Measurements from ENCODE around the gene CUBN.

CUBN gene

DNA sequence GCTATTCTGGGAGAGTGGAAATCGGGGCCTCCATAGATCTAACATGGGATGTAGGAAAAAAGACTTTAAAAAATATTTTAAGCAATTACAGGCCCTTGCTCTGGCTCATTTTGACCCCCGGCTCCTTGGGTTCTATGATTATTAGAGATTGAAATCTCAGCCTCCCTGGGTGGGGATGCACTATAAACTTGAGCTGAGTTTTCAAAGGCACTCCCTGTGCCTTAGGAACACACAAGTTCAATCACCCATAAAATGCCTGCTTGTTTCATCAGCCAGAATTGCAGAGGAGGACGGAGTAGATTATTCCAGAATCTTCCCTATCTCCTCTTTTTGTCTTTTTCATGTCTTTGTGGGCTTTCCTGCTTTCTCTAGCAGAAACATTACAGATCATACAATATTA lies 145.4 kb downstream of the CUBN start:
- no peak for DNase-seq

DNA sequence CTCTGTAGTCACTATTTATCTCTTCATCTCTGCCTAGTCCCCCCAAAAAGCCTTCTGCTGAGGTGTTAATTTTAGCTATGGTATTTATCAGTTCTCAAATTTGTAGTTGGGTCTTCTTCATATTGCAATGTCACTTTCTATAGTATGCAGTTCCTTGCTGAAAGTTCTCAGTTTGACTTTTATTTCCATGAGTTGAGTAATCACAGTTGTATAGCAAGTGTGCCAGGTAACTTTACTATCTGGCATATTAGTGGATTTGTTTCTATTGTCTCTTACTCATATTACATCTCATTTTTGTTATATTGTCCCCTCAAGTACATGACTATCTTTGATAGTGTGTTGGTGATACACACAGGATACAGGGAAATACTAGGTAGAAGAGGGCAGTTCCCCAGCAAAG lies 152.8 kb downstream of the CUBN start:
- no peak for DNase-seq

DNA sequence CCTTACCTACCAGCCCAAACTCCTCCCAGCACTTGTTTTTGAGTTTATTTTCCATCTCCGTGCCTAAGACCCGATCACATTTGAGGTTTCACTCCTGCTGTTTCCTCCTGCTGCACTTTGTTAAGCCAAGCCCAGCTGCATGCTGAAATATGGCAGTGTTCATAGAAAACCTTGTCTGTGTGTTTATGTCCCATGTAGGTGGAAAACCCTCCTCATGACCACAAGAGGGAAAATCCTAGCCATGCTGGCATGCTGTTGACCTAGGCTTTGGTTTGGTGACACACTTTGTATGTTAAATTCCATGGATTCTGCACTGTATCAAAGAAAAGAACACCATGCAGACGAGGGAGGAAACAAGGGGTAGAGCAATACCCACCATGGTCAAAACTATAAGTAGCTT lies 154.4 kb downstream of the CUBN start:
- no peak for DNase-seq

GRCh38 chr10:16968416-16969041 lies 161.1 kb downstream of the CUBN start:
- DNase-seq: no peak

DNA sequence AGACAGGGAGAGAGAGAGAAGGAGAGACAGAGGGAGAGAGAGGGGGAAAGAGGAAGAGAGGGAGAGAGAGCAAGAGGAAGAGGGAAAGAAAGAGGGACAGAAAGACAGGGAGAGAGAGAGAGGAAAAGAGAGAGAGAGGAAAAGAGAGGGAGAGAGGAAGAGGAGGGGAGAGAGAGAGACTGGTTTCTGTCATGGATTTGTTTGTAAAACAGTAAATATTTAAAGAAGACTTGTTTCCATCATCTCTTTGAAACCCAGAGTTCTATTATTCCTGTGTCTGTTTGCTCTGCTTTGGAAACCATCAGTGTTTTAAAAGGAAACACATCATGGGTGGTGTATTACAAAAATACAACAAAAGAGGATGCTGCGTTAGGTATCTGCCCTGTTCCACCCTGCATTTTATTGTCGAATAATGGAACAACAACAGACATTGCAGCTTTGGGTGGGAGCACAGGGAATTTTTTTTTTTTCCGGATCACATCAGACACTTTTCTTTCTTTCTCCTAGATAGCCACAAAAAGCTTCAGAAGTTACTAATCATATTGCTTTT lies 161.7 kb downstream of the CUBN start:
- no peak for DNase-seq

DNA sequence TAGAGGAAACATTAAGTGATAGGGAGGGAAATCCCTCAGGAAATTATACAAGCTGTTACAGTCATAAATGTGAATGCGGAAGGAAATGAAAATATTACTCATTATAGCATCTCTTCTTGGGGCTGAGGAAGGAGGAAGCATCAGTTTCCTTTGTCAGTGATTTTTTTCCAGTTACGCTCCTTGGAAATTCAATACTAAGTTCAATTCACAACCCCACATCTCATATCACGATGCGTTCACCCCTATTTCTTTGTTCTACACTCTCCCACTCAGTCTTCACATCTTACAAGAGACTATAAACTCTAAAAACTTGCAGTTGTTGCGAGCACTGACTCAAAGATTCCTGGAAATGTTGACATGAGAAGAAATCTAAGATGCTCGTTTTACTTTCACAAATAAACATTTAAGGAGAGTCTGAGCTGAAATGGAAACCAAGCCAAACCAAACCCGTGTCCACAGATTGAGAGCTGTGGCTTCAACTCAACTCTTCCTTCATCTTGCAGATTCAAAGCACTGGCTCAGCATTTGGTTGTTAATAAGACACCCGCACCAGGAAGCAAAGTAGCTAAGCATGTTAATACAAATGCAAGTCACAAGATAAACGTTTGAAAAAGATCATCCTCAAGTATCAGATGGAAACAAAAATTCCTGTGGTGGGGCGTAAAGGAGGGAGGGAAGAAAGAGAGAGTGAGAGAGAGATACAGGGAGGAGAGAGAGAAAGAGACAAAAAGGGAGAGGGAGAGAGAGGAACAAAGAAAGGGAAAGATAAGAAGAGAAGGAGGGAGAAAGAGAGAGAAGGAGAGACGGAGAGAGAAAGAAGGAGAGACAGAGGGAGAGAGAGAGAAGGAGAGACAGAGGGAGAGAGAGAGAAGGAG lies 162.4 kb downstream of the CUBN start:
- no peak for DNase-seq

DNA sequence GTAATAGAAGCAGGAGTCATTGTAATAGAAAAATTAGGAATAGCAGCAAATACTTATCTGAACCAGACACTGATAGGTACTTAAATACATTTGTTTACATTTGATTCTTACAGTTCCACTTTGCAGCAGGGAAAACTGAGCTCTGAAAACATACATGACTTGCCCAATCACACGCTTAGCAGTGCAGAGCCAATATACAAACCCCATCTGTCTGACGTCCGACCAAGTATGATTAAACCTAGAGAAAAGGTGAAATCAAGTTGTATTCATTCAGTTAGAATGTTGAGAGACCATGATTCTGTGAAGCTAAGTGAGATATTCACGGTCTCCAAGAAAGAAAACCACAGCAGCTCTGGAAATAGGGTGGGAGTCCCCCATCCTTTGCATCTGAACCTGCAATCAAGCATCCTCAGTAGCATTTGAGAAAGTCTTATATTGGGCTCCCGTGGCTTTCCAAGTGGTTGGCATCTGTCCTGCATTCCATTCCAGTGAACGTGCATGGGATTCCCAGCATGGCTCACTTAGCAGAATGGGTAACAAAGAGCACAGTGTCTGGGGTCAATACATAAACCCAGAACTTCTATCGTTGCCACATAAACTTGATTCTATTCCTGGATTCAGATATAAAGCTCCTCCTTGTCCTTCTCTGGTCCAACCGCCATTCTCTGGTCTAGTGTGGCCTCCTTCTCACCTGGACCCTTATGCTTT lies 163.7 kb downstream of the CUBN start:
- no peak for DNase-seq

GRCh38 chr10:16965344-16965616 lies 164.3 kb downstream of the CUBN start:
- no peak for DNase-seq

DNA sequence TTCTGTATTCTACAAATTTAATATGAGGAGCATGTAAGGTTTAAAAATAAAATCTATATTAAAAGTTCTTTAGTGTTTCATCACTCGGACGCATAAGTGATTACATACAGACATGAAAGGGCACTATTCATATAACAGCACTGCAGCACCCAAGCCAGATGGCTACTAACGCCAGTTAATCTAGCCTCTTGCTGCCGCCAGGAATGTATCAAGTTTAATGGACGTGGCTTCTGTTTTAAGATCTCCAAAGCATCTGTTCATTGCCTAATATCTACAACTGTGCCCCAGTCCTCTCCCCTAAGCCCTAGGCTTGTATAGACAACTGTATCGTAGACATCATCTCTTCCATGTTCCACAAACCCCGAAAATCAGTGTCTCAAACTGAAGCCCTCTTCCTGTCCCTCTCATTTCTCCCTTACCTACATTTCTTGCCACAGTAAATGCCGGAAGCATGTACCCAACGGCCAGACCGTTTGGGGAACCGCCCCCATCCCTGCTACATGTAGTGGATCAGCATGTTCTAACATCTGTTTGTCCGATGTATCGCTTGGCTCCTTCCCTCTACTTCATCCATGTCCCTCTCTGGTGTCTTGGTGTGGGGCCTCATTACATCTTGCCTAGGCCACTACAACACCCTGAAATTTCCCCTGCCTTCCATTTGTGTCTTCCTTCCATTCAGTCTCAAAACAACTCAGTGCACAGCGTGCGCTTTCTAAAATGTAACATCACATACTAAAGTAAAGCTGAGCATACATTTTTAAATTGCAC lies 164.9 kb downstream of the CUBN start:
- no peak for DNase-seq

DNA sequence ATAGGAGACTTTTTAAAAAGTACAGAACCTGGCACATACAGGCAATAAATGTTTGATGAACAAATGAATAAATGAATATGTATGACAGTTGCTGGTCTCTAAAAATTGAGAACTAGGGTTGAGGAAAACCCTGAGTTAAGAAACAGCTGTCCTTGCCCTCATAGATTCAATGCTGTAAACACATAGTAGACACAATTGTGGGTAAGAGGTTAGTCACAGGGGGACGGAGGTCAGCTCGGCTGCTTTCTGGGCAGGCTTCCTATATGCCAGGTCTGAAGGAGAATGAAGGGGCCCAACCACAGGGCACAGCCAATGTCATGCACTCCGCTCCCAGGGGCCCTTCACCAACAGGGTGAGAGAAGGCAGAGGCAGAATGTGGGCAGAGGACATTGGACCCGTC lies 169.1 kb downstream of the CUBN start:
- DNase-seq: no peak

DNA sequence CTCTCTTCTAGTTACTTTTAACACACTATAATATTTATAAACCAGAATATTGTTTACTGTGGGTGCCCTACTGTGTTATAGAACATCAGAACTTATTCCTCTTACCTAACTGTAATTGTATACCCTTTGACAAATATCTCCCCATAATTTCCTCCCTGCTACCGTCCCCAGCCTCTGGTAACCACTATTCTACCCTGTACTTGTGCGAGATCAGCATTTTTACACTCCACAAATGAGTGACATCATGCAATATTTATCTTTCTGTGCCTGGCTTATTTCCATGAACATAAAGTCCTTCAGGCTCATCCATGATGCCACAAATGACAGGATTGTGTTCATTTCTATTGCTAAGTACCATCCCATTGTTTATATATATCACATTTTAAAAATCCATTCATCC lies 172.6 kb downstream of the CUBN start:
- DNase-seq: no peak

DNA sequence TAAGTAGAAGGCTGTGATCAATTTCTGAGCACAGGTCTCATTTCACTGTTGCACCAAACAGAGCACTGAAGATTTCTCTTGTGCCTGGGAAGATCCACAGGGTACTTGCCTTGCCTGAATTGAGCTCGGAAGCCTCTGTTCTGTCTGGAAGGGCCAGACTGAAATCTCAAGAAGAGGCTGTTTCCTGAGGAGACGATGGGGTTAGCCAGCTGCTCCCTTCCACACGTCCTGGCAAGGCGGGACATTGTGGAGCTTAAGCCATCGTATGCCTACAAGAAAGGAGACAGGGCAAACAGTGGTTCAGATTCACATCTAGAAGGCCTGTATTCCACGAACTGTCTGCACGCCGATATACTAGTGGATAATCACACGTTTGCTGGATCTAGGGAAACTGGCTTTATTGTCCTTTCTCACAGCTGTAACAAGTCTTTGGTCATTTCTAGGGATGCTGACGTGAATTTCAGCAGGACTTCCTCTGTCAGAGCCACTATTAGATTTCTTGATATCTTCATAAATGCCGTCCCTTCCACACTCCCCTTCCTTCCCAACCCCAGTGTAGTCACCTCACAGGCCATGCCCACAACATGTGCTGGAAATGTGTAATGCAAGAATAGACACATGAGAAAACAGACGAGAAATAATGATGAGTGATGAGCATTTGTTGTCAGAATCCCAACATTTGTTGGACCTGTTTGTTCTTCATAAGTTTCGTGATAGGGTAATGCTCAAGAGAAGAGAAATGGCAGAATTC lies 175.2 kb downstream of the CUBN start:
- DNase-seq: no peak

DNA sequence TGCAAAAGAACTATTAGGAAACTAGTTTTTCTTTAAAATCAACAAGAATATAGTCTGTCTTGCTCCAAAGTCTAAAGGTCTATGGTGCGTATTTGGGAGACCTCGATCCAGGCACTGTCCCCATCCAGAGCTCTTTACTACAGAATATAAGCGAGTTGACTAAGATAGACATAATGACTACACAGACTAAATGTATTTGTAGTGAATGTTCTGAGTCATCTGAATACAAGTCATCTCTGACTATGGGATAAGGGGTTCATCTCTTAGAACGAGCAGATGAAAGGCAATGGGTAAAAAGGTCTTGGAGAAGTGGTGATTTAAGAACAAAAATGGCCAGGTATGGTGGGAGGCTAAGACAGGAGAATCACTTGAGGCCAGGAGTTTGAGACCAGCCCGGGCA lies 176.3 kb downstream of the CUBN start:
- no peak for DNase-seq

- DNase-seq: no peak
Observed at GRCh38 chr10:16952610-16953009, 177.0 kb downstream of the CUBN start.

- DNase-seq: no peak
Observed at GRCh38 chr10:16952080-16952479, 177.5 kb downstream of the CUBN start.

- DNase-seq: no peak
Observed at GRCh38 chr10:16950656-16951601, 178.7 kb downstream of the CUBN start.

DNA sequence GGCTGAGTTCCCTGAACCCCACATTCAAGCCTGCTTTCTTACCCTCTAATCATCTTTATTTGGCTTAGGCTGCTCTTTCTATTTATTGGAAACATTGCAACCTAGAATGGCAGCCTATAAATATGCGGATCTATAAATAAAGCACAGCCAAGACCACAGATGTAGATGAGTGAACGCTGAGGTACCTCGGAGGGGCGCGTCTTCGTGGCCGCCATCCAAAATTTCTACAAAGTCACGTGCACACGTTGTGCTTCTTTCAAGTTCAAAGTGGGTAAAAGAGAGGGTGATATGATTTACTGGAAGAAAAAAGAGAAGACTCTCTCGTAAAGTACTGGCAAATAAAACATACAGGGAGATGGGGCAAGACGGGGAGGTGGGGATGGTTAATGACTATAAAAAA lies 179.8 kb downstream of the CUBN start:
- no peak for DNase-seq

DNA sequence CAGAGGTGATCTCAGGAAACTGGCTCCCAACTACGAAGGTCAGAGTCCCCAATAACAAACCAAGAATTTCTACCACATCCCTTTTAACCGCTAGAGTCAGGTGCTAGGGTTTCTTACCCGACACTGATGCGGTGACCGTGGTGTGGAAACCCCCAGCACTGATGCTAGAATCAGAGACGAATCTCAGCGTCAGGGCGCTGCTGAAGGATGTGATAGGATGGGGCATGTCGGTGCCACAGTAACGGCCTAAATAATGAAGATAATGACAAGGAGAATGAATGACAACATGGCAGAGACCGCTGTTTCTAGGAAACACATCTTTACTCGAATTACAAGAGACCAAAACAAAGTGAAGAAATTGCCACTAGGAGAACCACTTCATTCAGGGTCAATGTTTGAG lies 181.2 kb downstream of the CUBN start:
- no peak for DNase-seq

GRCh38 chr10:16947069-16947468 lies 182.5 kb downstream of the CUBN start:
- no peak for DNase-seq

DNA sequence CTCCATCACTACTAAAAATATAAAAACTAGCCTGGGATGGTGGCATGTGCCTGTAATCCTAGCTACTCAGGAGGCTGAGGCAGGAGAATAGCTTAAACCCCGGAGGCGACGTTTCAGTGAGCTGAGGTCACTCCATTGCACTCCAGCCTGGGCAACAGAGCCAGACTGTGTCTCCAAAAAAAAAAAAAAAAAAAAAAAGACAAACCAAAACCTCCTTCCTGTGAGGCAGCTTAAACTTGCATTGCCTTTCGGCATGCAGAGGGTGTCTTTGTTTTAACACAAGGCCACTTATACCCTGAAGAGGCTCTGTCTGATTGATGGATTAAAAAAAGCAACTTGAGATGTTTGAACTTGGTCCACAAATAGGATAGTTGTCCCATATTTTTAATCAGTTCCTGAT lies 184.0 kb downstream of the CUBN start:
- DNase-seq: no peak

DNA sequence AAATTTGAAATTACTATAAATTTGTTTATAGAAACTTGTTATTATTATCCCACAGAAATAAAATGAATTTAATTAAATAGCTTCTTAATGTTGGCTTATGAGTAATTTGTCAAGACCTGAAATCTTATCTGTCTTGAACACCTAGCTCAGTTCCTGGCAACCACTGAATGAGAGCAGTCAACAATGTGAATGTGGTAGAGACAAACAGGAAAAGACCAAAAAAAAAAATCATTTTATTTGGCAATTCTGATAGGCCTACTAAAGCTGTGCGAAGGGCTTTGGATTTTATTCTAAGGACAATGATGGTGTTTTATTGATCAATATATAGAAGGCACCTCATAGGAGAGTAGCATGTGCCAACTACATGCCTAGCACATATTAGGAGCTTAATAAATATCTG lies 184.6 kb downstream of the CUBN start:
- DNase-seq: no peak
